ENCODE results near the gene TAS2R30. TPM values are rescaled to one million over a fixed set of nuclear protein-coding genes. Genes with fewer than 3 reads are reported as not detected.
"Not testable (repeated sequence)": the region's sequence is repeated elsewhere in the genome, so short reads cannot be mapped to it uniquely, and the experiment has no call there.

TAS2R30 gene
- total and polyA plus RNA-seq, 2 donors = 0.14 to 1.7 TPM

DNA sequence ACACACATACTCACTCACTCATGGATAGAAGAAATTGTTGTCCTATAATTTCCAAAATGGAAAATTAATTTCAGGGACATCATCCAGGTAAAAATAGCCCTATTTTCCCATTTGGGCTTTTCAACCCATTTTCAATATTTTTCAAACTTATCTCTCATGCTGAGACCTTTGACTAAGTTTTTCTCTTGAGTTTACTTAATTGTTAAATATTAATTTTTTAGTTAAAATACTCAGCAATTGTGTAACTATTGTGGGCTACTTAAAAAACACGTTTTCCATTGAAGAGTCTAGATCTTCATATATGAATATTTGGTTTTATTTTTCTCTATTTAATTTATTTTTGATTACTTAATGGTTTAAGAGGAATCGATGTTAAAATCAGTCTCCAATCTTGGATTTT lies 28.2 kb downstream of the TAS2R30 start:
- WGBS = 98% methylated on average over 2 of the region's 2 CpGs
- no peaks in the 10 kb centered on the region for H3K9me3 ChIP-seq (ENCODE audit: control insufficient read depth in 2 of 2, insufficient read depth in 1 of 2, low read length in 1 of 2)
- no peaks in the 10 kb centered on the region for H3K27me3 ChIP-seq (ENCODE audit: control insufficient read depth in 2 of 2, insufficient read depth in 1 of 2, low read length in 1 of 2)
- peaks cover 2 to 7% of the 10 kb centered on the region in 2 donors for H3K36me3 ChIP-seq (ENCODE audit: control insufficient read depth in 2 of 2, insufficient read depth in 2 of 2, low read length in 1 of 2)
- no peak overlapping the region for H3K4me3 ChIP-seq (ENCODE audit: low read length in 2 of 2)
- DNase-seq (ENCODE audit: low read depth in 6 of 9, low spot score in 9 of 9) = no peak
- no peaks in the 10 kb centered on the region for H3K4me1 ChIP-seq (ENCODE audit: control insufficient read depth in 2 of 2, insufficient read depth in 2 of 2, low read length in 2 of 2)
- no peak overlapping the region for H3K27ac ChIP-seq (ENCODE audit: low read depth in 1 of 2, low read length in 1 of 2)

DNA sequence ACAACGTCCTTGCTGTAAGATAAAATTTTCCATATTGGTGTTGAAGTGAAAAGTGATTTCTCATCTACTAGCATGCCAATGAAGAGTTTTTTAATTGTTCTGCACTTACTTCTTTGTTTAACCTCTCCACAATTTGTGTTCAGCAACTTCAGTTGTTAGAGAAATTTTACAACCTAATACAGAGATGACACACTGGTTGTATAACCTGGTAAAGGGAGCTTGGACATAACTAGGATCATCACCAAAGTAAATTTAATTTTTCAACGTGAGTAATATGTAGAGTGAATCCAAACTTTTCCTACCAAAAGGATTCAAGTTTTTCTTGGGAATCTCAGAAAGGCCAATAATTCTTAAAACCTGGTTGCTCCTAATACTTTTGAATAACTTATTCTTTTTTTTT lies 28.9 kb downstream of the TAS2R30 start:
- Histone ChIP-seq H3K4me1 (ENCODE audit: control insufficient read depth in 2 of 2, insufficient read depth in 2 of 2, low read length in 2 of 2) (no peaks in the 10 kb centered on the region), H3K27ac (ENCODE audit: low read depth in 1 of 2, low read length in 1 of 2) (no peak overlapping the region), H3K36me3 (ENCODE audit: control insufficient read depth in 2 of 2, insufficient read depth in 2 of 2, low read length in 1 of 2) (peaks cover 2 to 7% of the 10 kb centered on the region in 2 donors), H3K27me3 (ENCODE audit: control insufficient read depth in 2 of 2, insufficient read depth in 1 of 2, low read length in 1 of 2) (no peaks in the 10 kb centered on the region), H3K9me3 (ENCODE audit: control insufficient read depth in 2 of 2, insufficient read depth in 1 of 2, low read length in 1 of 2) (no peaks in the 10 kb centered on the region), H3K4me3 (ENCODE audit: low read length in 2 of 2) (no peak overlapping the region)
- WGBS = 69% methylated on average over 2 of the region's 2 CpGs
- DNase-seq (ENCODE audit: low read depth in 6 of 9, low spot score in 9 of 9) = no peak

DNA sequence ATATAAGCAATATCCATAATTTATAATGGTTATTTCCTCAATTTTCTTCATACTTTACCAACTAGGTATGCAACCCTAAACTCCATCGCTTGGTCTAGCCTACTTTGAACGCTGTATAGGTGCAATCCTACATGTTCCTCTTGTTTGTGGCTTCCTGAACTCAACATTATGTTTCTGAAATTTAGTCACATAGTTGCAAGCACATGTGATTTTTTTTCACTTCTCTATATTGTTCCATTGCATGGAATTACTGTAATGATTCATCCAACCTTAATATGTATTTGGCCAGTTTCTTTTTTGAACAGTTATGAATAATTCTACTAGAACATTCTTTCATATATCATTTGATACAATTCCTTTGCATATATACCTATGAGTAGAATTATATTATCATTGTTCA lies 39.5 kb downstream of the TAS2R30 start:
- not testable (repeated sequence) for H3K4me1 ChIP-seq (ENCODE audit: control insufficient read depth in 2 of 2, insufficient read depth in 2 of 2, low read length in 2 of 2); H3K27me3 ChIP-seq (ENCODE audit: control insufficient read depth in 2 of 2, insufficient read depth in 1 of 2, low read length in 1 of 2); H3K36me3 ChIP-seq (ENCODE audit: control insufficient read depth in 2 of 2, insufficient read depth in 2 of 2, low read length in 1 of 2); H3K9me3 ChIP-seq (ENCODE audit: control insufficient read depth in 2 of 2, insufficient read depth in 1 of 2, low read length in 1 of 2); H3K4me3 ChIP-seq (ENCODE audit: low read length in 2 of 2); H3K27ac ChIP-seq (ENCODE audit: low read depth in 1 of 2, low read length in 1 of 2); DNase-seq (ENCODE audit: low read depth in 6 of 9, low spot score in 9 of 9)
- no CpG with 5 or more reads among the region's 2 CpGs for WGBS

DNA sequence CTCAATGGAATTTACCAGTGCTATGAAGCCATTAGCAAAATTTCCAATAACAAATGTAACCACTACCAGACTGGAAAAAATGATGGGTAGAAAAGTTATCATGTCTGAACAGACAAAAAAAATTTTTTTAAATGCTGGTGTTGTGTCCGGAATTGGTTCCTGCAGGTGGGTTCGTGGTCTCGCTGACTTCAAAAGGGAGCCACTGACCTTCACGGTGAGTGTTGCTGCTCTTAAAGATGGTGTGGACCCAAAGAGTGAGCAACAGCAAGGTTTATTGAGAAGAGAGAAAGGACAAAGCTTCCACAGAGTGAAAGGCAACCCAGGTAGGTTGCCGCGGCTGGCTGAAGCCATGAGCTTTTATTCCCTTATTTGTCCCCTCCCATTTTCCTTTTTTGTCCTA lies 42.3 kb downstream of the TAS2R30 start, which contains the start of gene TAS2R43:
TSS of gene TAS2R43 (minus strand) at position 186 of the 400 bp plus-strand sequence. CDS start at position 102, 84 bp downstream.
- no peak for DNase-seq (ENCODE audit: low read depth in 6 of 9, low spot score in 9 of 9)
- H3K27me3 ChIP-seq (ENCODE audit: control insufficient read depth in 2 of 2, insufficient read depth in 1 of 2, low read length in 1 of 2) = no peaks in the 10 kb centered on the region
- no peak within 1 kb of the TSS for H3K4me3 ChIP-seq (ENCODE audit: low read length in 2 of 2)
- no peak within 1 kb of the TSS for H3K27ac ChIP-seq (ENCODE audit: low read depth in 1 of 2, low read length in 1 of 2)
- peaks cover 0 to 5% of the 10 kb centered on the region in 2 donors for H3K36me3 ChIP-seq (ENCODE audit: control insufficient read depth in 2 of 2, insufficient read depth in 2 of 2, low read length in 1 of 2)
- H3K4me1 ChIP-seq (ENCODE audit: control insufficient read depth in 2 of 2, insufficient read depth in 2 of 2, low read length in 2 of 2) = no peaks in the 10 kb centered on the region
- 98% methylated on average over 6 of the region's 6 CpGs for WGBS
- no peaks in the 10 kb centered on the region for H3K9me3 ChIP-seq (ENCODE audit: control insufficient read depth in 2 of 2, insufficient read depth in 1 of 2, low read length in 1 of 2)

DNA sequence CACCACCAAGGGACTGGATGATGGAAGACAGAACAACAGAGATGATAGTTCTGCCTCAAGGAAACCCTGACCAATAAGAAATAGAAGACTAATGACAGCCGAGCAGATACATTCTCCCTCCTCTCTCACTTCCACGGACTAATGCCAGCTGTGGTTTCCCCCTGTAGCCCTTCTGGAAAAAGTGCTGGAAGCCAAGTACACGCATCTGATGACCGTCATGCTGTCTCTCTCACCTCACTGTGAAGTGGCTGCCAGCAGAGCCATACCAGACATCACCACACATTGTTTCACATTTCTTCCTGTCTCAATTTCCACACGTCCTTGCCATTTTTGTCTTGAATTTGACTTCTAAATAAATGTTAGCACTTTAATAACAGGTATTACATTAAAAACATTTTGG lies 45.2 kb downstream of the TAS2R30 start:
- 92% methylated on average over 5 of the region's 5 CpGs for WGBS
- Histone ChIP-seq H3K27ac (ENCODE audit: low read depth in 1 of 2, low read length in 1 of 2) (no peak overlapping the region), H3K4me1 (ENCODE audit: control insufficient read depth in 2 of 2, insufficient read depth in 2 of 2, low read length in 2 of 2) (no peaks in the 10 kb centered on the region), H3K4me3 (ENCODE audit: low read length in 2 of 2) (no peak overlapping the region), H3K36me3 (ENCODE audit: control insufficient read depth in 2 of 2, insufficient read depth in 2 of 2, low read length in 1 of 2) (peaks cover 0 to 5% of the 10 kb centered on the region in 2 donors), H3K27me3 (ENCODE audit: control insufficient read depth in 2 of 2, insufficient read depth in 1 of 2, low read length in 1 of 2) (no peaks in the 10 kb centered on the region), H3K9me3 (ENCODE audit: control insufficient read depth in 2 of 2, insufficient read depth in 1 of 2, low read length in 1 of 2) (no peaks in the 10 kb centered on the region)
- DNase-seq (ENCODE audit: low read depth in 6 of 9, low spot score in 9 of 9) = no peak

DNA sequence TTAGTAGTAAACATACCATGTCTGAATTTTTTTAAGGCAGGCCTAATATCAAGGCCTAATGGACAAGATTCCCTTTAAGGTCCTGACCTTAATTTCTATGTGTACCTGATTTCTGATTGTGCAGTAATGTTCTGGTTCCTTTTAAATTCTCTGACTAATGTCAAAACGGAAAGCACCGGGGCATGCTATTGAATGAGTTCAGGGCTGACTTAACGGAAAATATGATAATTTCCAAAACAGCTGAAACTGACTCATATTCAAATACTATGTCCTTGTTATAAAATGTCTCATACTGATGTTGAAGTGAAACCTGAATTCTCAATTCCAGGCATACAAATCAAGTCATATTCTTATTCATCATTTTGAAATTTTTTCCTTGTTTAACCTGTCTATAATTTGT lies 49.0 kb downstream of the TAS2R30 start:
- Histone ChIP-seq H3K27me3 (ENCODE audit: control insufficient read depth in 2 of 2, insufficient read depth in 1 of 2, low read length in 1 of 2) (no peaks in the 10 kb centered on the region), H3K4me3 (ENCODE audit: low read length in 2 of 2) (no peak overlapping the region), H3K4me1 (ENCODE audit: control insufficient read depth in 2 of 2, insufficient read depth in 2 of 2, low read length in 2 of 2) (no peaks in the 10 kb centered on the region), H3K36me3 (ENCODE audit: control insufficient read depth in 2 of 2, insufficient read depth in 2 of 2, low read length in 1 of 2) (peaks cover 0 to 5% of the 10 kb centered on the region in 2 donors), H3K9me3 (ENCODE audit: control insufficient read depth in 2 of 2, insufficient read depth in 1 of 2, low read length in 1 of 2) (peaks cover 0 to 4% of the 10 kb centered on the region in 2 donors), H3K27ac (ENCODE audit: low read depth in 1 of 2, low read length in 1 of 2) (no peak overlapping the region)
- peak in 1 of 9 donors; percentile 11 for DNase-seq (ENCODE audit: low read depth in 6 of 9, low spot score in 9 of 9)
- over 99% methylated on average over 3 of the region's 3 CpGs for WGBS

Other genes with a start within 250 kb of the TAS2R30 start
- 0.52 TPM for gene TAS2R13, start 225.1 kb downstream of the TAS2R30 start, total RNA-seq
- gene TAS2R13, start 225.1 kb downstream of the TAS2R30 start, polyA plus RNA-seq = 0.05 TPM
- gene PRH2, start 205.4 kb downstream of the TAS2R30 start, total RNA-seq = 0.80 TPM
- 1.1 TPM for gene PRH2, start 205.4 kb downstream of the TAS2R30 start, polyA plus RNA-seq
- gene TAS2R14, start 195.4 kb downstream of the TAS2R30 start, total RNA-seq = 1.0 TPM
- 5.3 TPM for gene TAS2R14, start 195.4 kb downstream of the TAS2R30 start, polyA plus RNA-seq
- gene TAS2R50, start 147.7 kb downstream of the TAS2R30 start, total RNA-seq = 0.47 TPM
- gene TAS2R50, start 147.7 kb downstream of the TAS2R30 start, polyA plus RNA-seq = not detected
- 0.76 TPM for gene TAS2R20, start 136.3 kb downstream of the TAS2R30 start, total RNA-seq
- 0.30 TPM for gene TAS2R20, start 136.3 kb downstream of the TAS2R30 start, polyA plus RNA-seq
- gene TAS2R19, start 112.0 kb downstream of the TAS2R30 start, total RNA-seq = 2.0 TPM
- 1.6 TPM for gene TAS2R19, start 112.0 kb downstream of the TAS2R30 start, polyA plus RNA-seq
- 2.0 TPM for gene TAS2R31, start 103.2 kb downstream of the TAS2R30 start, total RNA-seq
- gene TAS2R31, start 103.2 kb downstream of the TAS2R30 start, polyA plus RNA-seq = 0.75 TPM
- gene TAS2R46, start 72.3 kb downstream of the TAS2R30 start, total RNA-seq = 0.61 TPM
- gene TAS2R46, start 72.3 kb downstream of the TAS2R30 start, polyA plus RNA-seq = 0.05 TPM
- 0.94 TPM for gene TAS2R43, start 42.3 kb downstream of the TAS2R30 start, total RNA-seq
- gene TAS2R43, start 42.3 kb downstream of the TAS2R30 start, polyA plus RNA-seq = 0.14 TPM
- 9.6 TPM for gene SMIM10L1, start 36.5 kb upstream of the TAS2R30 start, total RNA-seq
- 16.9 TPM for gene SMIM10L1, start 36.5 kb upstream of the TAS2R30 start, polyA plus RNA-seq
- gene TAS2R42, start 52.3 kb upstream of the TAS2R30 start, total RNA-seq = 0.09 TPM
- gene TAS2R42, start 52.3 kb upstream of the TAS2R30 start, polyA plus RNA-seq = 0.05 TPM
- gene PRB3, start 135.1 kb upstream of the TAS2R30 start, total RNA-seq = 0.66 TPM
- 2.4 TPM for gene PRB3, start 135.1 kb upstream of the TAS2R30 start, polyA plus RNA-seq
- gene PRB4, start 175.8 kb upstream of the TAS2R30 start, total RNA-seq = 0.09 TPM
- gene PRB4, start 175.8 kb upstream of the TAS2R30 start, polyA plus RNA-seq = 1.6 TPM

All from thymus (tissue), 11 donors.